ENCODE results near the gene KLHL10. TPM values are rescaled to one million over a fixed set of nuclear protein-coding genes. Genes with fewer than 3 reads are reported as not detected.

Gene KLHL10
- total and polyA plus RNA-seq, 2 of the 13 experiments (the other 11 are each of a cell fraction or from before 2014, with no cell fraction given) = 0.04 to 0.08 TPM

DNA sequence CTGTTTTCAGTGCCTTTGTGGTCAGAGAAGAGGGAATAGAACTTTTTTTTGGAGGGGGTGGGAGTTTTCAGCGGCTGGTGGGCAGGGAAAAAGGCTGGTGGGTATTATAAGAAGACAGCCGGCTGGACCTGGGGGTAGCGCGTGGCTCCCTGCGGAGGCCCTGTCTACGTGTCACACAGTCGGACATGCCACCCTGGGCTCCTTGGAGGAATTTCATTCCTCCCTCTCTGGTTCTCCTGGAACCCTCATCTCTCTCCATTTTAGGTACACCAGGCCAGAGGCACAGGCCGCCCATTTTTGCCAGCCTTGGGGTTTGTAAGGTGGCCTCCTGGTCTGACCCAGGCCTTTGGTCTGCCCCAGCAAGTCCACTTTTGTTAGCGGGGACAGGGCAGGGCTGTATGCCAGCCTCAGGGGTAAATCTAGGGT, 23.9 kb upstream of the KLHL10 start (continued):
- TF ChIP-seq, protein P1, sequence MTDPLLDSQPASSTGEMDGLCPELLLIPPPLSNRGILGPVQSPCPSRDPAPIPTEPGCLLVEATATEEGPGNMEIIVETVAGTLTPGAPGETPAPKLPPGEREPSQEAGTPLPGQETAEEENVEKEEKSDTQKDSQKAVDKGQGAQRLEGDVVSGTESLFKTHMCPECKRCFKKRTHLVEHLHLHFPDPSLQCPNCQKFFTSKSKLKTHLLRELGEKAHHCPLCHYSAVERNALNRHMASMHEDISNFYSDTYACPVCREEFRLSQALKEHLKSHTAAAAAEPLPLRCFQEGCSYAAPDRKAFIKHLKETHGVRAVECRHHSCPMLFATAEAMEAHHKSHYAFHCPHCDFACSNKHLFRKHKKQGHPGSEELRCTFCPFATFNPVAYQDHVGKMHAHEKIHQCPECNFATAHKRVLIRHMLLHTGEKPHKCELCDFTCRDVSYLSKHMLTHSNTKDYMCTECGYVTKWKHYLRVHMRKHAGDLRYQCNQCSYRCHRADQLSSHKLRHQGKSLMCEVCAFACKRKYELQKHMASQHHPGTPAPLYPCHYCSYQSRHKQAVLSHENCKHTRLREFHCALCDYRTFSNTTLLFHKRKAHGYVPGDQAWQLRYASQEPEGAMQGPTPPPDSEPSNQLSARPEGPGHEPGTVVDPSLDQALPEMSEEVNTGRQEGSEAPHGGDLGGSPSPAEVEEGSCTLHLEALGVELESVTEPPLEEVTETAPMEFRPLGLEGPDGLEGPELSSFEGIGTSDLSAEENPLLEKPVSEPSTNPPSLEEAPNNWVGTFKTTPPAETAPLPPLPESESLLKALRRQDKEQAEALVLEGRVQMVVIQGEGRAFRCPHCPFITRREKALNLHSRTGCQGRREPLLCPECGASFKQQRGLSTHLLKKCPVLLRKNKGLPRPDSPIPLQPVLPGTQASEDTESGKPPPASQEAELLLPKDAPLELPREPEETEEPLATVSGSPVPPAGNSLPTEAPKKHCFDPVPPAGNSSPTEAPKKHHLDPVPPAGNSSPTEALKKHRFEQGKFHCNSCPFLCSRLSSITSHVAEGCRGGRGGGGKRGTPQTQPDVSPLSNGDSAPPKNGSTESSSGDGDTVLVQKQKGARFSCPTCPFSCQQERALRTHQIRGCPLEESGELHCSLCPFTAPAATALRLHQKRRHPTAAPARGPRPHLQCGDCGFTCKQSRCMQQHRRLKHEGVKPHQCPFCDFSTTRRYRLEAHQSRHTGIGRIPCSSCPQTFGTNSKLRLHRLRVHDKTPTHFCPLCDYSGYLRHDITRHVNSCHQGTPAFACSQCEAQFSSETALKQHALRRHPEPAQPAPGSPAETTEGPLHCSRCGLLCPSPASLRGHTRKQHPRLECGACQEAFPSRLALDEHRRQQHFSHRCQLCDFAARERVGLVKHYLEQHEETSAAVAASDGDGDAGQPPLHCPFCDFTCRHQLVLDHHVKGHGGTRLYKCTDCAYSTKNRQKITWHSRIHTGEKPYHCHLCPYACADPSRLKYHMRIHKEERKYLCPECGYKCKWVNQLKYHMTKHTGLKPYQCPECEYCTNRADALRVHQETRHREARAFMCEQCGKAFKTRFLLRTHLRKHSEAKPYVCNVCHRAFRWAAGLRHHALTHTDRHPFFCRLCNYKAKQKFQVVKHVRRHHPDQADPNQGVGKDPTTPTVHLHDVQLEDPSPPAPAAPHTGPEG (CRISPR knock-in tag; IDR thresholded peaks at IDR 0.05) = peak; percentile 53; the same call in 1 of the 2 replicates
- TF ChIP-seq ZNF510 (CRISPR knock-in tag; IDR thresholded peaks at IDR 0.05; ENCODE audit: low read depth) = 0 out of 2 replicates have a peak, but pooled peaks have one; percentile 11
- peak; percentile 43; the same call in 1 of the 2 replicates for TF ChIP-seq SIN3A (IDR thresholded peaks at IDR 0.05; ENCODE audit: borderline replicate concordance, low read depth, low read length)
- TF ChIP-seq, protein P2, sequence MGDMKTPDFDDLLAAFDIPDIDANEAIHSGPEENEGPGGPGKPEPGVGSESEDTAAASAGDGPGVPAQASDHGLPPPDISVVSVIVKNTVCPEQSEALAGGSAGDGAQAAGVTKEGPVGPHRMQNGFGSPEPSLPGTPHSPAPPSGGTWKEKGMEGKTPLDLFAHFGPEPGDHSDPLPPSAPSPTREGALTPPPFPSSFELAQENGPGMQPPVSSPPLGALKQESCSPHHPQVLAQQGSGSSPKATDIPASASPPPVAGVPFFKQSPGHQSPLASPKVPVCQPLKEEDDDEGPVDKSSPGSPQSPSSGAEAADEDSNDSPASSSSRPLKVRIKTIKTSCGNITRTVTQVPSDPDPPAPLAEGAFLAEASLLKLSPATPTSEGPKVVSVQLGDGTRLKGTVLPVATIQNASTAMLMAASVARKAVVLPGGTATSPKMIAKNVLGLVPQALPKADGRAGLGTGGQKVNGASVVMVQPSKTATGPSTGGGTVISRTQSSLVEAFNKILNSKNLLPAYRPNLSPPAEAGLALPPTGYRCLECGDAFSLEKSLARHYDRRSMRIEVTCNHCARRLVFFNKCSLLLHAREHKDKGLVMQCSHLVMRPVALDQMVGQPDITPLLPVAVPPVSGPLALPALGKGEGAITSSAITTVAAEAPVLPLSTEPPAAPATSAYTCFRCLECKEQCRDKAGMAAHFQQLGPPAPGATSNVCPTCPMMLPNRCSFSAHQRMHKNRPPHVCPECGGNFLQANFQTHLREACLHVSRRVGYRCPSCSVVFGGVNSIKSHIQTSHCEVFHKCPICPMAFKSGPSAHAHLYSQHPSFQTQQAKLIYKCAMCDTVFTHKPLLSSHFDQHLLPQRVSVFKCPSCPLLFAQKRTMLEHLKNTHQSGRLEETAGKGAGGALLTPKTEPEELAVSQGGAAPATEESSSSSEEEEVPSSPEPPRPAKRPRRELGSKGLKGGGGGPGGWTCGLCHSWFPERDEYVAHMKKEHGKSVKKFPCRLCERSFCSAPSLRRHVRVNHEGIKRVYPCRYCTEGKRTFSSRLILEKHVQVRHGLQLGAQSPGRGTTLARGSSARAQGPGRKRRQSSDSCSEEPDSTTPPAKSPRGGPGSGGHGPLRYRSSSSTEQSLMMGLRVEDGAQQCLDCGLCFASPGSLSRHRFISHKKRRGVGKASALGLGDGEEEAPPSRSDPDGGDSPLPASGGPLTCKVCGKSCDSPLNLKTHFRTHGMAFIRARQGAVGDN (CRISPR knock-in tag; IDR thresholded peaks at IDR 0.05) = peak; percentile 62
- TF ChIP-seq ZNF256 (CRISPR knock-in tag; conservative IDR thresholded peaks at IDR 0.05) = peak; percentile 86
- TF ChIP-seq, protein P3, sequence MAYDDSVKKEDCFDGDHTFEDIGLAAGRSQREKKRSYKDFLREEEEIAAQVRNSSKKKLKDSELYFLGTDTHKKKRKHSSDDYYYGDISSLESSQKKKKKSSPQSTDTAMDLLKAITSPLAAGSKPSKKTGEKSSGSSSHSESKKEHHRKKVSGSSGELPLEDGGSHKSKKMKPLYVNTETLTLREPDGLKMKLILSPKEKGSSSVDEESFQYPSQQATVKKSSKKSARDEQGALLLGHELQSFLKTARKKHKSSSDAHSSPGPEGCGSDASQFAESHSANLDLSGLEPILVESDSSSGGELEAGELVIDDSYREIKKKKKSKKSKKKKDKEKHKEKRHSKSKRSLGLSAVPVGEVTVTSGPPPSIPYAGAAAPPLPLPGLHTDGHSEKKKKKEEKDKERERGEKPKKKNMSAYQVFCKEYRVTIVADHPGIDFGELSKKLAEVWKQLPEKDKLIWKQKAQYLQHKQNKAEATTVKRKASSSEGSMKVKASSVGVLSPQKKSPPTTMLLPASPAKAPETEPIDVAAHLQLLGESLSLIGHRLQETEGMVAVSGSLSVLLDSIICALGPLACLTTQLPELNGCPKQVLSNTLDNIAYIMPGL (CRISPR knock-in tag; IDR thresholded peaks at IDR 0.05; ENCODE audit: borderline replicate concordance in 1 of 2, low read depth in 1 of 2) = peak in 1 of 2 experiments; percentile 14; a peak in 1 of 4 replicates
- TF ChIP-seq, protein P4, sequence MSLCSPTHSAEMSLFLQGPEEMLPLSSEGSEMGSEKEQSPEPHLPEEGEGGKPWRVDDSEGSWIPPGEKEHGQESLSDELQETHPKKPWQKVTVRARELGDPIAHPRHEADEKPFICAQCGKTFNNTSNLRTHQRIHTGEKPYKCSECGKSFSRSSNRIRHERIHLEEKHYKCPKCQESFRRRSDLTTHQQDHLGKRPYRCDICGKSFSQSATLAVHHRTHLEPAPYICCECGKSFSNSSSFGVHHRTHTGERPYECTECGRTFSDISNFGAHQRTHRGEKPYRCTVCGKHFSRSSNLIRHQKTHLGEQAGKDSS (CRISPR knock-in tag; IDR thresholded peaks at IDR 0.05; ENCODE audit: borderline replicate concordance, low read depth) = 0 out of 2 replicates have a peak, but pooled peaks have one; percentile 20
- TF ChIP-seq, protein P5, sequence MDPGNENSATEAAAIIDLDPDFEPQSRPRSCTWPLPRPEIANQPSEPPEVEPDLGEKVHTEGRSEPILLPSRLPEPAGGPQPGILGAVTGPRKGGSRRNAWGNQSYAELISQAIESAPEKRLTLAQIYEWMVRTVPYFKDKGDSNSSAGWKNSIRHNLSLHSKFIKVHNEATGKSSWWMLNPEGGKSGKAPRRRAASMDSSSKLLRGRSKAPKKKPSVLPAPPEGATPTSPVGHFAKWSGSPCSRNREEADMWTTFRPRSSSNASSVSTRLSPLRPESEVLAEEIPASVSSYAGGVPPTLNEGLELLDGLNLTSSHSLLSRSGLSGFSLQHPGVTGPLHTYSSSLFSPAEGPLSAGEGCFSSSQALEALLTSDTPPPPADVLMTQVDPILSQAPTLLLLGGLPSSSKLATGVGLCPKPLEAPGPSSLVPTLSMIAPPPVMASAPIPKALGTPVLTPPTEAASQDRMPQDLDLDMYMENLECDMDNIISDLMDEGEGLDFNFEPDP (CRISPR knock-in tag; conservative IDR thresholded peaks at IDR 0.05) = 0 out of 2 replicates have a peak, but pooled peaks have one; percentile 15
- TF ChIP-seq, protein P6, sequence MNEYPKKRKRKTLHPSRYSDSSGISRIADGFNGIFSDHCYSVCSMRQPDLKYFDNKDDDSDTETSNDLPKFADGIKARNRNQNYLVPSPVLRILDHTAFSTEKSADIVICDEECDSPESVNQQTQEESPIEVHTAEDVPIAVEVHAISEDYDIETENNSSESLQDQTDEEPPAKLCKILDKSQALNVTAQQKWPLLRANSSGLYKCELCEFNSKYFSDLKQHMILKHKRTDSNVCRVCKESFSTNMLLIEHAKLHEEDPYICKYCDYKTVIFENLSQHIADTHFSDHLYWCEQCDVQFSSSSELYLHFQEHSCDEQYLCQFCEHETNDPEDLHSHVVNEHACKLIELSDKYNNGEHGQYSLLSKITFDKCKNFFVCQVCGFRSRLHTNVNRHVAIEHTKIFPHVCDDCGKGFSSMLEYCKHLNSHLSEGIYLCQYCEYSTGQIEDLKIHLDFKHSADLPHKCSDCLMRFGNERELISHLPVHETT (CRISPR knock-in tag; conservative IDR thresholded peaks at IDR 0.05) = no peak; the same call in 1 of the 2 replicates
- no peak for TF ChIP-seq ZC3H13 (CRISPR knock-in tag; IDR thresholded peaks at IDR 0.05)
- TF ChIP-seq HMG20B (CRISPR knock-in tag; conservative IDR thresholded peaks at IDR 0.05) = 0 out of 2 replicates have a peak, but pooled peaks have one; percentile 12
- TF ChIP-seq MEIS2 (CRISPR knock-in tag; IDR thresholded peaks at IDR 0.05) = peak; percentile 77
